ENCODE results near the gene OSM.

The OSM gene

DNA sequence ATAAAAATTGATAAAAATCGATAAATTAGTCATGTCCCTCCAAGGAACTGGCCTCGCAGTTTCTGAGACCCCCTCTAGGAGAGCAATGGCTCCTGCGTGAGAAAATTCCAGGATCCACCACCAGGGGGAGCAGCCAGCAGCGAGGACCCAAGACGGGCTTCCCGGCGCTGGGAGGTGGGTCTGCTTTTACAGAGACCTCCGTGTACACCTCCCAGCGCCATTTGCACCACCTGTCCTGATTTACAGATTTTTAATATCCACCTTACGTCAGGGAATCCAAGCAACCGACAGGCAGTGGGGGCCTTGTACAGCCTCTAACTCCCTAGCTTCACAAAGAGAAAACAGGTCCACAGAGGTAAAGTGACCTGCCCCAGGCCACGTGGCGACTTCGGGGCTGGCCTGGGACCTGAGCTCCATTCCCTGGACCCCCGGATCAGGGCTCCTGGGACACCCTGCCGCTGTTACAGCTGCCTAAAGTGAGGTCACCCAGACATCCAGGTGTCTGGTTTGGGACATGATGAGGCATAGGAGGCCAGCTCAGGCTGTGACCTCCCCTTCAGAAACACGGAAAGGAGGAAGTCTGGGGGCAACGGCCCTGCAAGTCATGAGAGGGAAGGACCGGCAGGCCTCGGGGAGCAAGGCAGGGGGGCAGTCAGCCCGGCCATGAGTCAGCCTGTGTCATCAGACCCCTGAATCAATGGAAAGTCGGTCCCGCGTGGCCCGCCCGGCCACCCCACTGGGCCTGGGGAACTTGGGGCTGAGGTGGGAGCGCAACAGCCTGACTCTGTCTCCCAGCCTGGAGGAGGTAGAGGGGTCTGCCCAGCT is 3.5 kb downstream of the OSM start:
- peak; percentile 76 for DNase-seq (ENCODE audit: low spot score)

GRCh38 chr22:30262112-30262511 is 4.5 kb downstream of the OSM start:
- DNase-seq (ENCODE audit: low spot score) = no peak

GRCh38 chr22:30261134-30261533 is 5.5 kb downstream of the OSM start:
- peak; percentile 26 for DNase-seq (ENCODE audit: low spot score)

DNA sequence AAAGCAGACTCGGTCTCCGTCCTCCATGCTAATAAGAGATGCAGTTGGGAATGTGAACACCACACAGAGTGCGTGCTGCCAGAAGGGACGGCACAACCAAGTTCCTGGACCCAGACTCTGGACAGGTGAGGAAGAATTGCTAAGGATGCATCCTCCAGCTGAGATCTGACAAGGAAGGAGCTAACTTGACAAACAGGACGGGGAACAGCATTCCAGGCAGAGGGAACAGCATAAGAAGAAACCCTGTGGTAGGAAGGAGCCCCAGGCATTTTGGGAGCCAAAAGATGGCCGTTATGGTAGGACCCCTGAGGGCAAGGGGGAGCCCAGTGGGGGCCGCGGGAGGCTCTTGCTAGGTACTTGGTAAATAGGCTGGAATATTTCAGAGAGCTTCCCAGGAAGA is 6.0 kb downstream of the OSM start:
- DNase-seq (ENCODE audit: low spot score) = no peak

GRCh38 chr22:30260276-30260675 is 6.4 kb downstream of the OSM start:
- no peak for DNase-seq (ENCODE audit: low spot score)

- DNase-seq (ENCODE audit: low spot score) = peak; percentile 33
These were observed 12.3 kb downstream of the OSM start for GRCh38 chr22:30254314-30254713.

DNA sequence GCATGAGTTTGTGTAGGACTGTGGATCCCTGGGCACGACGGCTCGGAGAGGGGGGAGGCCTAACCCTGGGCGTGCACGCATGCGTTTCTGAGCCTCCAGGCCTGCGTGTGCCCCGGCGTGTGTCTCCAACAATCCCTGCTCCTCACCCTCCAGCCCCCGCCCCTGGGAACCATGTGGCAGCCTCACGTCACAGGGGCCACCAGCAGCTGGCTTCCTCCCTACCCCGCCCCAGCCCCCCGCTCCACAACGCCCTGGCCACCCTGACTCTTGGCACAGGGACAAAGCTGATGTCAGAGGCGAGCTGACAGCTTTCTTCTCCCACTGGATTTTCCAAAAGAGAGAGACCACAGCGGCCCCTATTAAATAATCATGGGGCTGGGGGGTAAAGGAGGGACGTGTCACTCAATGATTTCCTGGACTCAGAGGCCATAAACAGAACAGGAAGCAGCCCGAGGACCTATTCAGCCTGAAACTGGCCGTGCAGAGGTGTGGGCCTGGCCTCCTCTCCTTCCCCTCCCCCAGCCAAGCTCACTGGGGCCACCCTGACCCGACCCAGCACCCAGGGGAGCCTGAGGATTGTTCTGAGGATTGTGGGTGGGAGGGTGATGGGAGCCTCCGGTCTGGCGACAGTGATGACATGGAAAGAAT is 13.3 kb downstream of the OSM start:
- DNase-seq (ENCODE audit: low spot score) = peak; percentile 98

GRCh38 chr22:30252411-30253204 is 14.0 kb downstream of the OSM start:
- peak; percentile 83 for DNase-seq (ENCODE audit: low spot score)

DNA sequence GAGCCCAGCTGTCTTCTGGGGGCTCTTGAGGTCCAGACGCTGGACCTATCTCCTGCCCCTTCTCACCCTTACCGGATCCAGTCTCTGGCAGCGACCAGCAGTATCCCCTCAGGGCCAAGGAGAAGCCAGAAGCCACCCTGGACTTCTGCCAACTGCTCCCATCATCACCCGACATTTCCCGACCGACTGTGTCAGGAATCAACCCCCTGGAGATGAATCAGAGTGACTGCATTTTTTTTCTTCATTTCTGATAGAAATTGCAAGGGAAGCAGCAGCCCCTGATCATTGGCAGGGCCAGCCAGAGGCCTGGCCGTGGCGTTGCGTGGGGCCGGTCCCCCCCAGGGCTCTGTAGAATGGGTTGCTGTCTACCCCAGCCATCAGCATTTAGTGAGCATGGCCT is 14.9 kb downstream of the OSM start:
- peak; percentile 93 for DNase-seq (ENCODE audit: low spot score)

DNA sequence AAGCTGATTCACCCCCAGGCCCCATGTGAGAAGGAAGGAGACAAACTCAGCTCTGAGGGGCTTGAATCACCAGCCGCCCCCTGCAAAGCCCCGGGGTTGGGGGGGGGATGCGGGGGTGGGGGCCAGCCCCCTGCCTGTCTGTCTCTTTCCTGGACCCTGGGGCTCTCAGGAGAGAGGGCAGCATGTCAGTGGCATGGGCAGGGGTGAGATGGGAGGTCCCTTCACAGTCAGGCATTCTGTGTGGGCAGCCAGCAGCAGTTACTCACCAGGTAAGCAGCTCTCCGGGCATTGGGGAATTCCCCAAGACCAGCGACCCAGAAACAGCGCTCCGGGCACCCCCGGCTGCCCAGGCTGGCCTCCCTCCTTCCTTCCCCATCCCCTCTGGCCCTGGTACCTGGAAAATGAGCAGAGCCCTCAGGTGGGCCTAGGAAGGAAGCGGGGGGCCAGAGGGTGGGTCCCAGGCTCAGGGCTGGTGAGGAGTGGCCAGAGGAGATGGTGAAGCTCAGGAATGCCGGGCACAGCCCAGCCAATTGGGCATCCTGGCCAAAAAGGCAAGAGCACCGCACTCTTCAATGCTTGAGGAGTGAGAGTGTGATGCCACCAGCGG is 15.9 kb downstream of the OSM start:
- peak; percentile 99 for DNase-seq (ENCODE audit: low spot score)

DNA sequence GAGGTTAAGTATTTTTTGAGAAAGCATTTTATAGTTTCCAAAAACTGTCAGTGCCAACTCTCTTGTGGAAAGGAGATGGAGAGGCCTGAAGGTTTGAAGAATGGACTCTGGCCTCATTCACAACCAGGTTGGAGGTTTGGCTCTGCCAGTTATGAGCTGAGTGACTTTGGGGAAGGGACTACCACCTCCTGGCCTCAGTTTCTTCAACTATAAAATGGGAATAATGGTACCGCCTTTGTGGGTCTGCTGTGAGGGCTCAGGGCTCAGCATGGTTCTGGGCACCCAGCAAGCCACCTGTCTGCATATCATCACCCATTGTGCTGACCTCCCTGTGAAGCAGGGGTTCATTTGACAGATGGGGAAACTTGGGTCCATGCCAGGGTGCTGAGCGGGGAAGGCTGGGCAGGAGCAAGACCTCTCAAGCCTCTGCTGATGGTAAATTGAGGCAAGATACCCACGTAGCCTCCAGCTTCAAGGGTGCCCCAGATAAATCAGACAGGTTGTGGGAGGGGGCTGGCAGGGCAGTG is 16.5 kb downstream of the OSM start:
- no peak for DNase-seq (ENCODE audit: low spot score)

DNA sequence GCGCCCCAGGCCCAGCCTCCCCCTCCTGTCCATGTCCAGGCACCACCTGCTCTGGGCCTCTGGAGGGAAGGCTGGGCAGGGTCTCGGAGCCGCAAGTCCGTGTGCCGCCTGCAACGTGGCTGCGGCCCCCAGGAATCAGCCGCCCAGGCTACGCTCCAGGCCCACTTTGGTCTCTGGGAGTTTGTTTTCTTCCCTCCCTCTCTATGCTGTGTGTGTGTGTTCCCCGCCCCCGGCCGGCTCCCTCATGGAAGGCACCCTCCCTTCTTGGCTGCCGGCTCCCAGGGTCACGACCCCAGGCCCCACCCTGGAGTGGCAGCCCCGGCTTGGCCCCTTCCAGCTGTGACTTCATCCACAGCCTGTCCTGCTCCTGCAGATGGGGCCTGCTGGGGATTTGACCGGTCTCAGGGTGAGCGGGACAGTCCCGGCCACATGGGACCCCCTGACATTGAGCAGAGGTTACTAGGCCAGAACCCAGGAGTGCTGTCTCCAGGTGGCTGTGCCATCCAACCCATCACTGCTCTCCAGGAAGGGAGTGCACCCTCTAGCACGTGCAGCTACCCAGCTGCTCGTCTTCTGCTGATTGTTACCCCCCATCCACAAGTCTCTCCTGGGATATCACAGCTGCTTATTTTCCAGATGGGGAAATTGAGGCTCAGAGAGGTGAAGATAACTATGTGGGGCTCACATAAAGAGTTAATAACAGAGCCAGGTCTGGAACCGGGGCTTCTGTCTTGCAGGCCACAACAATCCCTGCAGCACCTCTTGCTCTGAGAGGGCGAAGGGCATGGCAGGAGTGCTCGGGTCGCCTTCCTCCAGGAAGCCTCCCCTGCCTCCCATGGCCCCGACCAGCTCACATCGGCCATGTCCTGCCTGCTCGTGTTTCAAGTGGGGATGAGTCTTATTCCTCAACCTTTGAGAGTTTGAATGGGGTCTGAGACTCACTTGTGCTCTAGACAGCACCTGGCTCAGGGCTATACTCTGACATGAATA is 17.3 kb downstream of the OSM start:
- peak; percentile 72 for DNase-seq (ENCODE audit: low spot score)

- DNase-seq (ENCODE audit: low spot score) = no peak
These were observed 18.2 kb downstream of the OSM start for GRCh38 chr22:30248484-30248883.

GRCh38 chr22:30247974-30248373 is 18.7 kb downstream of the OSM start:
- peak; percentile 33 for DNase-seq (ENCODE audit: low spot score)

DNA sequence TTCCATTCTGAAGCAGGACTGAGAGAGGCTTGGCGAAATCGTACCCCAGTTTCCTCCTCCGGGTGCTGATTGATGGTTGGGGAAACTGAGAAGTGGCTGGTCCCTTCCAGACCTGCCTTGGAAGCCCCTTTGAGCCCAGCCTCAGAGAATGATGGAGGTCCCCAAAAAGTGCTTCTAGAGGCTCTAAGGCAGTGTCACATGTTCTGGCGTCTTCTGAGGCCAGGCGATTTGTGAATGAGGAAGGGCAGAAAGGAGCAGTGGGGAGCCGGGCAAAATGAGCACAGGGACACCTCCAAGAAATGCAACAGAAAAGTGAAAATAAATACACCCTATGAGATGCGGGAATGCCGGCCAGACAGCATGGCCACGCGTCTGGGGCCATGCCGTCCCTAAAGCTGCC is 19.1 kb downstream of the OSM start:
- peak; percentile 26 for DNase-seq (ENCODE audit: low spot score)

GRCh38 chr22:30246814-30247376 is 19.8 kb downstream of the OSM start:
- DNase-seq (ENCODE audit: low spot score) = peak; percentile 90

- DNase-seq (ENCODE audit: low spot score) = peak; percentile 72
These were observed 20.5 kb downstream of the OSM start, which contains the start of gene LIF for GRCh38 chr22:30245985-30246813. Gene LIF (minus strand): TSS chr22:30246759. CDS start chr22:30246695, 64 bp downstream.

DNA sequence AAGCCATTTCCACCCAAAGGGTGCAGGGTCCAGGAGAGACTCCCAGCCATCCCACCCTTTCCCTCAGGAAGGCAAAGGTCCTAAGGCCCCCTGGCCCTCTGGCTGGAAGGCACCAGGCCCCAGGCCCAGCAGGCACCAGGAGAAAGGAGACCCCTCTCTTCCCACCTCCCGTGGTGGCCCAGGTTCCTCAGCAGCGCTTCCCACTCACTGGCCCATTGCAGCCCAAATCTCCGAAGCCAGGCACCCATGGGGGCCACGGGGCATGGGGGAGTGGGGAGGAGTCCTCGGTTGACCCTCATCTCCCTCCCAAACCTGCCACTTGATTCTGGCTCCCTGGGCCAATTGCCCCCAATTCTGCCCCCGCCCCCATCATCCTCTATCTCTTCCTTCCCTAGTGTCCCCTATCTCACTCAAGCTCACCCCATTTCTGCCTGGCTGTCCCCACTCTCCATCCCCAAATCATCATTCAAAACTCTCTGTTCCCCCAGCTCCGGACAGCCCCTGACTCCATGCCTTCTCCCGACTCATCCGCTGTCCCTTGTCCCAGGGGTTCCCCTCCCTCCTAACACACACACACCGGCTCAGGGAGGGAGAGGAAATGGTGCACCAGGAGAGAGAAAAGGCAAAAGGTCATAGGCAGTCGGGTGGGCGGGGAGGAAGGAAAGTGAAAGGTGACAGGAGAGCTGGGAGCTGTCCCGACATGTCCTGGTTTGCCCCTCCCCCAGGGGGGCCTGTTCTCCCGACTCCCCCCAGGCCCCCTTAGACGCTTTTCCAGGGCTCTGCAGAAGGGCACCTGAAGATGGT is 21.3 kb downstream of the OSM start:
- peak; percentile 68 for DNase-seq (ENCODE audit: low spot score)

DNA sequence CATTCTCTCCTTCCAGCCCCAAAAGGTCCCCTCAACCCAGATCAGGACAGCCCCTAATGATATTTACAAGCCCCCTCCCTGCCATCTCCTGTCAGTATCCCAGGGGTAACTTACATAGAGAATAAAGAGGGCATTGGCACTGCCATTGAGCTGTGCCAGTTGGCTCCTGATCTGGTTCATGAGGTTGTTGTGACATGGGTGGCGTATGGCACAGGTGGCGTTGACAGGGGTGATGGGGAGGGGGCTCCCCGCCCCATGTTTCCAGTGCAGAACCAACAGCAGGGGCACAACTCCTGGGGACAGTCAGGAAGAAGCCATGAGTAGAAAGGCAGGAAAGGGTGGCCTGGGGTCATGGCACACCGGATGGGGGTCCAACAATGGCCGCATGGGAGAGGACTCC is 22.0 kb downstream of the OSM start:
- no peak for DNase-seq (ENCODE audit: low spot score)
